Measurements from ENCODE around the gene ANKRD18B.
"Not testable (repeated sequence)": the region's sequence is repeated elsewhere in the genome, so short reads cannot be mapped to it uniquely, and the experiment has no call there.

ANKRD18B gene

DNA sequence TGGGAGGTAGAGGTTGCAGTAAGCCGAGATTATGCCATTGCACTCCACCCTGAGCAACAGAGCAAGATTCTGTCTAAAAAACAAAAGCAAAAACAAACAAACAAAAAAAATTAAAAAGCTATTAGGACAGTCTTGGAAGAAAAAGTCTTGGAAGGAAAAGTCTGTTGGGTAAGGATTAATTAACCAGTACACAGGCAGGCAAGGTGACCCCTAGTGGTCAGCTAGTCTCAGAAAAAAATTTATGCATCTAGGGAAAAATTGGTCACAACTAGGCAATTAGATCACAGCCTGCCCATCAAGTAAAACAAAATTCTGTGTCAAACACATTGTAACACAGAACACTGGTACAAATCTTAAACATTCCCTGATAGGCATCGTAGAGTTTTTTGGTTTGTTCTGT lies 6.7 kb upstream of the ANKRD18B start:
- in situ Hi-C loops (cut with HindIII; ENCODE audit: low pct_unique_long_range_greater_than_20kb, low sequenced_read_pairs) = no loop called here
- TF ChIP-seq JUND (IDR thresholded peaks at IDR 0.05; ENCODE audit: low read depth) = no peak
- DNase-seq (ENCODE audit: low read depth in 1 of 2, low spot score in 1 of 2) = peak in 1 of 2 experiments; percentile 52

DNA sequence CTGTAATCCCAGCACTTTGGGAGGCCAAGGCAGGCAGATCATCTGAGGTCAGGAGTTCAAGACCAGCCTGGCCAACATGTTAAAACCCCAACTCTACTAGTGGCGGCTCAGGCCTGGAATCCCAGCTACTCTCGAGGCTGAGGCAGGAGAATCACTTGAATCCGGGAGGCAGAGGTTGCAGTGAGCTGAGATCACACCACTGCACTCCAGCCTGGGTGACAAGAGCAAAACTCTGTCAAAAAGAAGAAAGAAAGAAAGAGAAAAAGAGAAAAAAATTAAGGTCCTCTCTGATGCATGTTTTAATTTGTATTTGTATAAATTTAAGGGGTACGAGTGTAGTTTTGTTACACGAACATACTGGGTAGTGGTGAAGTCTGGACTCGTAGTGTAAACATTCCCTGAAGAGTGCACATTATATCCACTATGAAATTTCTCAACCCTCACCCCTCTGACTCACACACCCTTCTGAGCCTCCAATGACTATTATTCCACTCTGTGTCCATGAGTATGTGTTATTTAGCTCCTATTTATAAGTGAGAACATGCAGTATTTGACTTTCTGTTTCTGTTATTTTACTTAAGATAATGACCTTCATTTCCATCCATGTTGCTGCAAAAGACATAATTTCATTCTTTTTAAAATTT lies 6.0 kb upstream of the ANKRD18B start:
- in situ Hi-C loops (cut with HindIII; ENCODE audit: low pct_unique_long_range_greater_than_20kb, low sequenced_read_pairs); DNase-seq (ENCODE audit: low read depth in 1 of 2, low spot score in 1 of 2): not testable (repeated sequence)

DNA sequence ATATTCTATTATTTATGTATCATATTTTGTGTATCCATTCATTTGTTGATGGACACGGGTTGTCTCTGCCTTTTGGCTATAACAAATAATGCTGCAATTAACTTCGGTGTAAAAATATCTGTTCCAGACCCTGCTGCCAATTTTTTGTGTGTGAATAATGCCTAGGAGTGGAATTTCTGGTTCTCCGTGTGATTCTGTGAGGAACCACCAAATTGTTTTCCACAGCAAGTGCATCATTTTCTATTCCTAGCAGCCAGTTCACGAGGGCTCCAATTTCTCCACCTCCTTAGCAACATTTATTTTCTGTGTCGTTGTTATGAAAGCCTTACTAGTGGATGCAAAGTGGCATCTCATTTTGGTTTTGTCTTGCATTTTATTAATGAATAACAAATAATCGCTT lies 2.2 kb upstream of the ANKRD18B start:
- DNase-seq (ENCODE audit: low read depth in 1 of 2, low spot score in 1 of 2); in situ Hi-C loops (cut with HindIII; ENCODE audit: low pct_unique_long_range_greater_than_20kb, low sequenced_read_pairs): not testable (repeated sequence)

DNA sequence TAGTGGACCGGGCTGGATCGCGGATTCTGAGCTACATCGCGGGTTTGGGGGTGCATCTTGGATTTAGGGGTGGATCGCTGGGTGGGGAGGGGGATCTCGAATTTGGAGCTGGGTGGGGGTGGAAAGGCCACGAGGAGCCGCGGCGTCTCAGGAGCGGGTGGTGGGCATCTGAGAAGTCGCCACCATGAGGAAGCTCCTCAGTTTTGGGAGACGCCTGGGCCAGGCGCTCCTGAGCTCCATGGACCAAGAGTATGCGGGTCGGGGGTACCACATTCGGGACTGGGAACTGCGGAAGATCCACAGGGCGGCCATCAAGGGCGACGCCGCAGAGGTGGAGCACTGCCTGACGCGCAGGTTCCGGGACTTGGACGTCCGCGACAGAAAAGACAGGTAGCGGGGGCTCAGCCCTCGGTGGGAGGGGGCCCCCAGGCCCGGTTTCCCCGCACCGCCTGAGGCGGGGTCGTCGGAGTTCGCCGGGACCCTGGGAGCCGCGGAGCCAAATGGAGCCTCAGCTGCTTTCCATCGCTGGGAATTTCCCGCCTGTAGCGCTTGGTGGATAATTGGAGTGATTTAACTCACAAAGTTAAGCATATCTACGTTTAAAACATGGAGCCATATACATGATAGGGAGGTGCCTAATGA lies 376 bp downstream of the ANKRD18B start:
- no peak for TF ChIP-seq JUND (IDR thresholded peaks at IDR 0.05; ENCODE audit: low read depth)
- peak in 1 of 2 experiments; percentile 13 for DNase-seq (ENCODE audit: low read depth in 1 of 2, low spot score in 1 of 2)
- in situ Hi-C loops (cut with HindIII; ENCODE audit: low pct_unique_long_range_greater_than_20kb, low sequenced_read_pairs) = no loop called here

DNA sequence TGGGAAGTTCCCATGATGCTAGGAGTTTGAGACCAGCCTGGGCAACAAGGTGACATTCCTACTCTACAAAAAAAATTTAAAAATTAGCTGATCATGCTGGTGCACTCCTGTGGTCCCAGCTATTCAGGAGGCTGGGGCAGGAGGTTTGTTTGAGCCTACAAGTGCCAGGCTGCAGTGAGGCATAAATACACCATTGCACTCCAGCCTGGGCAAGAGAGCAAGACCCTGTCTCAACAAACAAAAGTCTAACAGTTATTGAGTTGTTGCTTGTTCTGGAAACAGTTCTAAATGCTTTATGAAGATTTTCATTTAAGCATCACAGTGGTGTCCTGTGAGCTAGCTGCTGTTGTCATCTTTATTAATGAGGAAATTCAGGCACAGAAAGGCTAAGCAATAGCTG lies 4.0 kb downstream of the ANKRD18B start:
- in situ Hi-C loops (cut with HindIII; ENCODE audit: low pct_unique_long_range_greater_than_20kb, low sequenced_read_pairs); DNase-seq (ENCODE audit: low read depth in 1 of 2, low spot score in 1 of 2): not testable (repeated sequence)

DNA sequence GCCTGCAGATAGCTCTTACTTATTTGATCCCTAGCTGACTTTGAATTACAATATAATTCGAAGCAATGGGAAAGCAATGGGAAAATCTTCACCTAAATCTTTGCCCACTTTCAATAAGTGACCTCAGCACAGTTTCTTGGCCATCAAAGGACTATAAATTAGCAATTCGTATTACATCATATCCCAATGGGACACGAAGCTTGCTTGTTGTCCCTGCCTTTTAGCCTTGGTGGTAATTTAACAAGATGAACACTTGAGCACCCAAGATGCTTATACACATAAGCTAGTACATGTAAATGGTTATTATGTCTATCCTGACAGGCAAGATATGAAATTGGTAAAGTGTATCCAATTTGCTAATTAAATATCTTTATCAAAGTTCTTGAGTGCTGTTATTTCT lies 9.9 kb downstream of the ANKRD18B start:
- DNase-seq (ENCODE audit: low read depth in 1 of 2, low spot score in 1 of 2); in situ Hi-C loops (cut with HindIII; ENCODE audit: low pct_unique_long_range_greater_than_20kb, low sequenced_read_pairs): not testable (repeated sequence)

DNA sequence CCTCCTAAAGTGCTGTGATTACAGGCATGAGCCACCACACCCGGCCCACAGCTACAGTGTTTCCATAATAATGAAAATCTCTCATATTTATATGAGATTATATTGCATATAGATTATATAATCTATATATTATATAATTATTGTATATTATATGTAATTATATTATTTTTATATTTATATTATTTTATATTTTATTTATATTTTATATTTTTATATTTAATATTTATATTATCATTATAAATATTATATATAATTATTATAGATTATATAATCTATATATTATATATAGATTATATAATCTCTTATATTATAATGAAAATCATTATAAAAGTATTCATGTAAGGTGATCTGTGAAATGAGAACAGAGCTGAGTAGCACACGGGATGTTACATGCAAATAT lies 11.5 kb downstream of the ANKRD18B start:
- in situ Hi-C loops (cut with HindIII; ENCODE audit: low pct_unique_long_range_greater_than_20kb, low sequenced_read_pairs) = no loop called here
- no peak for DNase-seq (ENCODE audit: low read depth in 1 of 2, low spot score in 1 of 2)
- TF ChIP-seq JUND (IDR thresholded peaks at IDR 0.05; ENCODE audit: low read depth) = no peak

DNA sequence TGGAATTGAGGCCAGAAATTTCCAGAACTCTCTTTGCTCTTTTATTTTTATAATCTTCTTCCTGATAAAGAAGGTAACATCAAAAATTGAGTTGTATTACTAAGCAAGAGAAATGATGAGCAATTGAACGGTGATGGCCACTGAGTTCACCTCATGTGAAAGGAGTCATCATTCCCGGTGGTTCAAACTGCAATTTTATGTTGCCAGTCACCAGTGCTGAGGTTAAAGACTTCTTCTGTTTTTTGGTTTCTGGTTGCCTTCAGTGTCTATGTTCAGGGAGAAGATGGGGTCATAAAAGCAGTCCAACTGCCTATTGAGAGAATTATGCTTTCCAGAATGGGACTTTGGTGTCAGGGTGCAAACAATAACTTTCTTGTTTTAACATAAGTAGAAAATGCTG lies 19.4 kb downstream of the ANKRD18B start:
- DNase-seq (ENCODE audit: low read depth in 1 of 2, low spot score in 1 of 2); in situ Hi-C loops (cut with HindIII; ENCODE audit: low pct_unique_long_range_greater_than_20kb, low sequenced_read_pairs): not testable (repeated sequence)

DNA sequence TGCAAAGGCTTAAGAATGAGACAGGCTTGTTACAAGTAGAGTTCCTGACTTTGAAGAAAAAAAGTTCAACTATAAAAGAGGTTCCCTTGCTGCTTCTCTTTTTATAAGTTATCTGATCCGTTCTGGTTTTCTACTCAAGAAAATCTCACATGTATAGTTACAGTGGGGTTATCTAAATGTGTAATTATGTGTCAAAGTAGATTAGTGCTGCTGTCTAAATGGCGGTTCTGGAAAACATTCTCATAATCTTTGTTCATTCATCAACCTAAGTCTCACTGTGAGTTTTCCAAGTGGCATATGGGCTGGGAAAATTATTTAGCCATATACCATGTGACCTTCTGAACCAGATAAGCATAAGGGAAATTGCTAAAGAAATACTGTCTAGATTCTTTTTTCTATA lies 21.7 kb downstream of the ANKRD18B start:
- DNase-seq (ENCODE audit: low read depth in 1 of 2, low spot score in 1 of 2); in situ Hi-C loops (cut with HindIII; ENCODE audit: low pct_unique_long_range_greater_than_20kb, low sequenced_read_pairs): not testable (repeated sequence)

DNA sequence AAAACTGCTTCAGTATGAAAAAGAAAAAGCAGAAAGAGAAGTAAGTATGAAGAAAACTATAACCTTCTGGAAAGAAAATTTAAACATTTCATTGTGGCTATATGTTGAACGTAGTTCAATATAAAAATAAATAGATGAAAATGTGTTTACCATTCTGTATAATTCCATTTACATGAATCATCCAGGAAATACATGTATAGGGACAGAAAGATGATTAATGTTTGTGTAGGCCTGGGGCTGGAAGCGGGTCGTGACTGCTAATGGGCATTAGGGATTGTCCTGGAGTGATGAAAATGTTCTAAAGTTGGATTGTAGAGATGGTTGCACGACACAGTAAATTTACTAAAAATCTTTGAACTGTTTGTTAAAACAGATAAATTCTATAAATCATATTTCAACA lies 24.8 kb downstream of the ANKRD18B start:
- DNase-seq (ENCODE audit: low read depth in 1 of 2, low spot score in 1 of 2); in situ Hi-C loops (cut with HindIII; ENCODE audit: low pct_unique_long_range_greater_than_20kb, low sequenced_read_pairs): not testable (repeated sequence)

DNA sequence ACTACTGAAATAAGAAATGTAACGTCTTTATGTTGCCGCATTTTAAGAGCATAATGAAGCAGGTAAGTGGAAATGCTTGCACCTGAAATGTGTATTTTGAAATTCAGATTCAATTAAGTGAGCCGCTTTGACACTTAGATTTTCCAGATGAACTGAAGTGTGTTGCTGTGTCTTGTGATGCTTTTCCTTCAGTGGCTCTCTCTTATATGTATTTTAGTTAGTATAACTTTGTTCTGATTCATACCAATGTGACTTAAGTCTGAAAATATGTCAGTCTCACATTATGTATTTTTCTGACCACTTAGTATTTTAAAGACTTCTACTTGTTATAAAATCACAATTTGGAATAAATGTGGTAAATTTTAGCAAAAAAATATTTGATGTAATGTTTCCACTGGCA lies 25.4 kb downstream of the ANKRD18B start:
- DNase-seq (ENCODE audit: low read depth in 1 of 2, low spot score in 1 of 2); in situ Hi-C loops (cut with HindIII; ENCODE audit: low pct_unique_long_range_greater_than_20kb, low sequenced_read_pairs): not testable (repeated sequence)

DNA sequence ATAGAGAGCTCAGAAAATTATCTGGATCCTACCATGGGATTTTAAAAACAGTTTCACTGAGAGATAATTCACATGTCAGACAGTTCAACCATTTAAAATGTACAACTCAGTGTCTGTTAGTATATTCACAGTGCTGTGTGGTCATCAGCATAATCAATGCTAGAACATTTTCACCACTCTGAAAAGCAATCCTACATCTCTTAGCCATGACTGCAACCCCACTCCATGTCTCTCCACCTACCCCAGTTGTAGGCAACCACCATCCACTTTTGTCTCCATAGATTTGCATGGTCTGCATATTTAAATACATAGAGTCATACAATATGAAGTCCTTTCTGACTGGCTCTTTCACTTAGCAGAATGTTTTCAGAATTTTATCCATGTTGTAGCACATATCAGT lies 27.1 kb downstream of the ANKRD18B start:
- in situ Hi-C loops (cut with HindIII; ENCODE audit: low pct_unique_long_range_greater_than_20kb, low sequenced_read_pairs); DNase-seq (ENCODE audit: low read depth in 1 of 2, low spot score in 1 of 2): not testable (repeated sequence)

DNA sequence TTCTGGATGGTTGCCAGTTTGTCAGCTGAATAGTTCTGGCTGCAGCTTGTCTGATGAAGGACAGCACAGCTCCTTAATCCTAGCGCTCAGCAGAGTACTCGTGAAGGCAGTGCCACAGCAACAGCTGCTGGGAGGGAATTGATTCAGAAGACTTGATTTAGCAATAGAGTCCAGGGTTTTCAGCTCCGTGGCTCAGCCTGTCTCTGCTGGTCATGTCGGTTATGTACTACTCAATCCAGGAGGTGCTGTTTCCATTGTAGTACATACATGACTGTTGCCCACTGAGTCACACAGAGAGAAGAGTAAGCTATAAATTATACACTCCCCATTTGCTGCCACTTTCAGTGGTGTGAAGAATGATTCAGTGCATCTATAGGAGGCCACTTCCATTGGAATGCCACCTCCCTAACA lies 28.3 kb downstream of the ANKRD18B start:
- in situ Hi-C loops (cut with HindIII; ENCODE audit: low pct_unique_long_range_greater_than_20kb, low sequenced_read_pairs); DNase-seq (ENCODE audit: low read depth in 1 of 2, low spot score in 1 of 2): not testable (repeated sequence)

DNA sequence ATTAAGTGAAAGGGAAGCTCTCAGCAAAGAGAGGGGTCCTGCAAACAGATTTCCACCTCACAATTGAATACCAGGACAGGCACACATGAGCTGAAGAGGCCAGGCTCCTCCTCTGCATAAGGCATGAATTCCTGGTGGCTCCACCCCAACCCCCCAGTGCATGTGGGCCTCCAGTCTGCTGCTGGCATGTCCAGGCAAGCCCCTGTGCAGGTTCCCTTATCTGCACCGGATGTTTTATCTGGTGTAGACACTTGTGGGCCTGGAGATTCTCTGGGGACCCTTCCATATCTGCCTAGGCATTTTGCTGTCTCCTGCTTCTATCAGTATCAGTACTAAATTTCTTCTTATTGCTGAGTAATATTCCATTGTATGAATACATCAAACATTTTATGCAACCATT lies 36.2 kb downstream of the ANKRD18B start:
- in situ Hi-C loops (cut with HindIII; ENCODE audit: low pct_unique_long_range_greater_than_20kb, low sequenced_read_pairs); DNase-seq (ENCODE audit: low read depth in 1 of 2, low spot score in 1 of 2): not testable (repeated sequence)

DNA sequence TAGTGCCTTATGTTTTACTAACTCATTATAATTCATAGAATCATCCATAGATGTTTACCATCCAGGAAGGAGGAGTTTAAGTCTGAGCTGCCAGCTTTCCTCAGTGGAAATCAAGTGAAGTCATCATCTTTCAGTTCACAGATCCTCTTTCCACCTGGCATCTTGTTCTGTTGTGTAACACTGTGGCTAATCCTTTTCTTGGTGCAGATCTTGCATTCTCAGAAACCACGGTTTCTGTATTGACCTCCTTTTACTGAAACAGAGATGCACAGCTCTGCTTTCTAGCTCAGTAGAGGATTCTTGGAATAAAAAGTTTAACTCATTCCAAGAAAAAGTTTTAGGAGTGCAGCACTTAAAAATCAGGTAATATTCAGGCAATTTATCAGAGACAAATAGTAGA lies 38.1 kb downstream of the ANKRD18B start:
- DNase-seq (ENCODE audit: low read depth in 1 of 2, low spot score in 1 of 2); in situ Hi-C loops (cut with HindIII; ENCODE audit: low pct_unique_long_range_greater_than_20kb, low sequenced_read_pairs): not testable (repeated sequence)

DNA sequence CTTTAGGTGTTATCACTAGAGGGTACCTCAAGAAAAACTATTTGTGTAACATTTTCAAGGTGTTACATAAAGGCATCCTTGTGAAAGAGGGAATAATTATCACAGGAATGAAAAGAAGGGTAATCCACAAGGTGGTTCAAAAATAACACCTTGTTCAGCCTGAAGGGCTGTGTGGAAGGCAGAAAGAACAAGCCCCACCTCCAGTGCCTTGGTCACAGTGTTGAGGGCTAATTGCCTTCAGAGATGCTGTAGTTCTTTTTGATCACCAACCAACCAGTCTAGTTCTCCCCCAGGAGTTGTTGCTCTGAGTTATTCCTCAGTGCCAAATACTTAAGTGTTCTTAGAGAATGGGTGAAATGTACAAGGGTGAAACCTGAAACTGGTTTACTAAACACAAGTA lies 43.7 kb downstream of the ANKRD18B start:
- in situ Hi-C loops (cut with HindIII; ENCODE audit: low pct_unique_long_range_greater_than_20kb, low sequenced_read_pairs); DNase-seq (ENCODE audit: low read depth in 1 of 2, low spot score in 1 of 2): not testable (repeated sequence)

DNA sequence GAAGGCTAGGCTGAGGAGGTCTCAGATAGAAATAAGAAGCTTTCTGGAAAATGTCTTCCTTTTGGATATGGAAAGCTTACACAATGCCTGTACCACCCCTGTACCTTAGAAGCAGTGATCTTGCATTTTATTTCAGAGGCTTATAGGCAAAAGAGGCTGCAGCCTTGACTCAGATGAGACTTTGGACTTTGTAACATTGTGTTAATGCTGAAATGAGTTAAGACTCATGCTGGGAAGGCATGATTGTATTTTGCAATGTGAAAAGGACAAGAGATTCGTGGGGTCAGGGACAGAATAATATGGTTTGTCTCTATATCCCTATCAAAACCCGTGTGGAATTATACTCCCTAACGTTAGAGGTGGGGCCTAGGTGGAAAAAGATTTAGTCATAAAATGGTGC lies 53.7 kb downstream of the ANKRD18B start:
- DNase-seq (ENCODE audit: low read depth in 1 of 2, low spot score in 1 of 2); in situ Hi-C loops (cut with HindIII; ENCODE audit: low pct_unique_long_range_greater_than_20kb, low sequenced_read_pairs): not testable (repeated sequence)

DNA sequence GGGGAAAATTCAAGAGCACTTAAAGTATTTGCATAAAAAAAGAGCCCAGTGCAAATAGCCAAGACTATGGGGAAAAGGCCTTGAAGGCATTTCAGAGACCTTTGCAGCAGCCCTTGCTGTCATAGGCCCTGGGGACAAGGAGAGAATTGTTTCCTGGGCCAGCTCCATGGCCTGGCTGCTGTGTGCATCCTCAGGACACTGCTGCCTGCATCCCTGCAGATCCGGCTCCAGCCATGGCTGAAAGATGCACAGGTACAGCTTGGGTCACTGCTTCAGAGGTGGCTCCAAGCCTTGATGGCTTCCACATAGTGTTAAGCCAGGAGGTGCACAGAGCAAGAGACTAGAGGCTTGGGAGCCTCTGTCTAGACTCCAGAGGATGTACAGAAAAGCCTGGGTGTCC lies 55.9 kb downstream of the ANKRD18B start:
- in situ Hi-C loops (cut with HindIII; ENCODE audit: low pct_unique_long_range_greater_than_20kb, low sequenced_read_pairs); DNase-seq (ENCODE audit: low read depth in 1 of 2, low spot score in 1 of 2): not testable (repeated sequence)

DNA sequence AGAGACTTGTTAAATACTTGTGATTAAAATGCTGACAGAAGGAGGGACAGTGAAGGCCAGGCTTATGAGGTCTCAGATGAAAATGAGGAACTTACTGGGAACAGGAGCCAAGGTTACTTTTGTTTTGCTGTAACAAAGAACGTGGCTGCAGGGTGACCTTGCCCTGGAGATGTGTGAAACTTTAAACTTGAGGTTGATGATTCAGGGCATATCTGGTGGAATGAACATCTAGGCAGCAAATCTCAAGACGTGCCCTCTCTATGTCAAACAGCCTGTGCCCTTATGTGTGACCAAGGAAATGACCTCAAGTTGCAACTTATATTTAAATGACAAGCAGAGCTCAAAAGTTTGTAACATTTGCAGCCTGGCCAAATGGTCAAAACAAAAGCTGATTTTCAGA lies 58.6 kb downstream of the ANKRD18B start:
- in situ Hi-C loops (cut with HindIII; ENCODE audit: low pct_unique_long_range_greater_than_20kb, low sequenced_read_pairs); DNase-seq (ENCODE audit: low read depth in 1 of 2, low spot score in 1 of 2): not testable (repeated sequence)
